Left forelimb (tissue), 1 donor: ENCODE results near the gene HEYL.
A peak's percentile ranks its signal among the peaks of the same experiment; 100 is the strongest.

Experiments used
- DNase-seq: peaks from one replicate; pipeline ENCODE4 v3.0.0-alpha.2; 2018; ENCODE audit warnings: low spot score

The HEYL gene

DNA sequence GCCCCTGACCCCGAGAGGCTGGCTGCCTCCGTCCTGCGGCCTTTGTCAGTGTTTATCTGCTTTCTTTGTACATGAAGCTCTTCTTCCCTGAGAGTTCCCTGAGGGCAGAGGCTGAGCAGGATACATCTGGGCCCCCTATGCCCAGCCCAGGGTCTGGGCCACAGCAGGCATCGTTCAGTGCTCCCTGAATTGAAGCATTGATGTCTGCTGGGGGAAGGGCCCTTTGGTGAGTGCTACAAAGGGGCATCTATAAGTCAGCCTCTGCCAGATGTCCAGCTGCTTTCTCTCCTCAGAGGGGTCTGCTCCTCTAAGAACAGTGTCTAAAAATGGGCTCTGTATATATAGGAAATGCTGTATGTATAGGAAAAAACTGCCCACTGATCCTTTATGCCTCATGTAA lies 2.1 kb downstream of the HEYL start:
- no peak for DNase-seq

- DNase-seq, result no peak
These were observed 3.6 kb downstream of the HEYL start for GRCh38 chr1:39635871-39636210.

- no peak for DNase-seq
These were observed 4.1 kb downstream of the HEYL start for GRCh38 chr1:39635205-39635870.

GRCh38 chr1:39633422-39633821 lies 6.0 kb downstream of the HEYL start:
- DNase-seq, result no peak

DNA sequence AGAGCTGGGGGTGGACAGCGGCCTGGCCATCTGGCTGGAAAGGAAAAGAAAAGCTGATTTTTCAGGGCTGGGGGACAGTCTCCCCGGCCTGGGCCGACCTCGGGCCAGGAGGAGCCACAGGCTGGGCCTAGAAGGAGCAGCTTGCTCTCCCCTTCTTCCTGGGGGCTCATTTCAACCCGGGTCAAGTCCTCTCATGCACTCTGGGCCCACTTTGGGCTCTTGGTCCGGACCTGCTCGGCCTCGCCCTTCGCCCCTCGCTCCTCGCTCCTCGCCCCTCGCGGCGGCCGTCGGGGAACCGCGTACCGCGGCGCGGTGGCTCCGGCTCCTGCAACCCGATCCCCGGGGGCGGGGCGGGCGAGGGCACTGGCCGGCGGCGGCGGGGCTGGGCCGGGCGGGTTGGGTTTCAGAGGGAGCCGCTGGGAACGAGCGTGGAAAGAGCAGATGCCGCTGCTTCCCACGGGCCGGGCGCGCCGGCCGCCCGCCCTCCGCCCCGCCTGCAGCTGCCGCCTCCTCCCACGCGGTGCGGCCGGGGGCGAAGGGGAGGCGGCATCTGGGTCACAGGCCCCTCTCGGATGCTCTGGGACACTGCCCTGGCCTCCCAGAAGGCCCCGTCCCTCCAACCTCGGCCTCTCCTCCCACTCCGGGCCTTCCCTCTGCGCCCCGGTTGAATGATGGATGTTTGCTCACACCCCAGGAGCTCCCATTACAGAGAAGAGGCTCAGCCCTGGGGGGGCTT lies 6.6 kb downstream of the HEYL start:
- DNase-seq, result peak; percentile 81

DNA sequence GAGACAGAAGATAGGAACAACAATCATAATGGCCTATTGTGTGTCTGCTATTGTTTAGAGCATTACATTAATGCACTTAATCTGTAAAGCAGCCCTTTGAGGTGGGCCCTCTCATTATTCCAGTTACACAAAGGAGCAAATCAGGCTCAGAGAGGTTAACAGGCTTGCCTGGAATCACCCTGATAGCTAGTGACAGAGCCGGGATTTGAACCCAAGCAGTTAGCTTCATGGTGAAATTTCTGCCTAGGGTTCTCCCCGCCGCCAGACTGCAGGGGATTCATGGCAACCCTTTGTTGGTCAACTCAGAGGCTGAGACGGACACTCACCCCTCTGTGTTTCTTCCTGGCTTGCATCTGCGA lies 7.1 kb downstream of the HEYL start:
- no peak for DNase-seq

DNA sequence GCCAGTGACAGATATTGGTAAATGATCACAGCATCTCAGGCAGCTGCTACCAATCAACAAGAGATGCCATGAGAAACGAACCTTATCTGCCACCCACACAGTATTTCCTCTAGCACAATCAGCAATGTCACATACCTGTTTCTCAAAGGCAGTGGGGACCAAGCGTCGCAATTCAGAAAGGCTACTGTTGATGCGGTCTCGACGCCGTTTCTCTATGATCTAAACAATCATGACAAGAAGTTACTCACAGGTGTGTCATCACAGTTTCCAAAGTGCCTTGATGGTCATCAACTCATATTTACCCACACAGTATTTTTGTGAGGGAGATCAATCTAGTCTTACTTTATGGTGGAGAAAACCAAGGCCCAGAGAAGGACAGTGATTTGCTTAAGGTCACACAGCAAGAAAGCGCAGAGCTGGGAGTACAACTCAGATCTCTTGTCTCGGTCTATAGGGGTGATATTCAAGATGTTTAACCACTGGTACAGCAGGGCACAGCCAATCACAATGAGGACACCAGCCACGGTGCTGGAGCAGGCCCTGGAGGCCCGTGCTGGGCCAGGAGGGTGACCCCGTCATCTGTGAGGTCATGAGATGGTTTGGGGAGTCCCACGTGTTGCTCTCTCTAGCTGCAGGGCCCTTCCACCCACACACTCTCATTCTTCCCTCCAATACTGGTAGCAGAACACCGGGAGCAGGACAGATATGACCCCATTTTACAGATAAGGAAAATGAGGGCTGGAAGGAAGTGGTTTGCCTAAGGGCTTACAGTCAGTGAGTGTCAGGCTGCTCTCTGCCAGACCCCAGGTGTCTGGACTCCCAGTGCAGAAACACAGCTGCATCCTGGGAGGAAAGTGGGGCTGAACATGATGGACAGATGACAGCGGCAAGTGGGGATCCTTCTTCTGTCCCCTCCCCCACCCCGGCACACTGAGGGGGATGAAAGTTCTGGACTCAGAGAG lies 7.8 kb downstream of the HEYL start:
- no peak for DNase-seq

DNA sequence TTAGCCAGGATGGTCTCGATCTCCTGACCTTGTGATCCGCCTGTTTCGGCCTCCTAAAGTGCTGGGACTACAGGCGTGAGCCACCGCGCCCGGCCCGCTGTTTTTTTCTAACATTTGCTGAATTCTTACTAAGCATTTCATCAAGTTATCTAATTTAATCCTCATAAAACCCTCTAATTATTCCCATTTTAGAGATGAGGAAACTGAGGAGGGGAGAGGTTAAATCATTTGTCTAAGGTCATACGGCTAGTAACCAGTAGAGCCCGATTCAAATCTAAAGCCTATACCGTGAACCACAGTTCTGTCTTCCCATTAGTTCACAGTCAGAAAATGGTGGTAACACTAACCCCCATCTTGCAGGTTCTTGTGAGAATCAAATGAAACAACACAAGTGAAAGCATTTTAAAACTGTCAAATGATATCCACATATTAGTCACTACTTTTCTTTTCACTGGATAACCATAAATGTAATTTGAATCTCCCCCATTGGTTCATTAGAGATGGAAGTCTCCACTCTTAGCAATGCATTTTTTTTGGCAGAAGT lies 10.6 kb downstream of the HEYL start:
- no peak for DNase-seq

- DNase-seq, result no peak
These were observed 12.8 kb downstream of the HEYL start for GRCh38 chr1:39626646-39627045.

DNA sequence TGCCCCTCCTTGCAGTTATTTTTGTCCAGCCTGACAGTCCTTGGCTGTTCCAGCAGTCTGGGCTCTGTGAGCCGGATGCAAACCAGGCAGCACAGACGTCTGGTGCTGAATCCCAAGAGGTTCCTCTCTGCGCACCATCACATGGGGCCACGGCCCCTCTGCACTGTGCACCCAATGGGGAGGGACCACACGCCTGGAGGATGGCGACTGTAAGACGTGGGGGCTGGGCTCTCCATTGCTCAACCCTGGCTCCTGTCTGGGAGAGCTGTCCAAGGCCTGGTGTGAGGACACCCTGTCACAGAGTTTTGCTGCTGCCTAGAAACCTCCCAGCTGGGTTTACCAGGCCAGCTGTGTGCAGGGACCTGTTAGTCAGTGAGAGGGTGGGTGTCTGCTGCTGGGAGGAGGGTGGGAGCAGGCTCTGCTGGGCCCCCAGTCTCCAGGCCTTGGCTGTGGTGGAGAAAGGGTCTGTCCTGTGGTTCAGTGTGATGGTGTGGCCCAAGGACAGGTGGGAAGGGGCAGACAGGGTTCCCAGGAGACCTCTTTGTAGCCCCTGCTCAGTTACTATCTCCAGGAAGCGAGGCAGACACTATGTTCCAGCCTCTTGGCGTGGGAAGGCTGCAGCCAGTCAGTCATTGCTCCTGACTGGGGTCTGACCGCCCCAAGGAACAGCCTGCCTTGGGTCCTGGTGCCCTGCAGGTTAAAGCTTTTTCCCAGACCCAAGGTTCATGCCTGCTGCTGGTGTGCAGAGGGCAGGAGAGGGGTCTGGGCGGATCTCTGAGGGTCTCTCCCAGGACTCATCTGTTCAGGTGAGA lies 13.8 kb downstream of the HEYL start:
- DNase-seq, result no peak

DNA sequence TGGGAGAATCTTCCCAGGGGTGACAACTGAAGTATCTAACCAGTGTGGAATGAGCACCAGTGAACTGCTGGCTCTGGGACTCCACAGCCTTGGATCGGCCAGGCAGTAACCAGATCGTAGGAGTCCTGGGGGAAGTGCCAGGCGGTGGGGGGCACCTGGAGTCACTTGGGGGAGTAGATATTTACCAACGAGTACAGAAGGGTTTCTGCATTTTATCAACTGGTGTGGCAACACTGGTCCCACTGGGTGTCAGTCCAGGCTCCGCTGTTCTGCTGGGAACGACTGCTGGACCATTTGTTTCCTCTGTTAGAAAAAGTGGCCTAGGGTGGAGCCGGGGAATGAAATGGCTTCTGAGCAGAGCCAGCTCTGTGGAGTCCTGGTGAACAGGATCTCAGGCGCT lies 14.4 kb downstream of the HEYL start:
- no peak for DNase-seq

GRCh38 chr1:39623053-39623452 lies 16.4 kb downstream of the HEYL start:
- DNase-seq, result no peak

GRCh38 chr1:39622427-39622826 lies 17.0 kb downstream of the HEYL start:
- no peak for DNase-seq

- DNase-seq, result no peak
These were observed 18.7 kb downstream of the HEYL start for GRCh38 chr1:39620659-39621165.

GRCh38 chr1:39617488-39618049 lies 21.9 kb downstream of the HEYL start:
- no peak for DNase-seq

GRCh38 chr1:39615086-39615673 lies 24.3 kb downstream of the HEYL start:
- DNase-seq, result no peak

DNA sequence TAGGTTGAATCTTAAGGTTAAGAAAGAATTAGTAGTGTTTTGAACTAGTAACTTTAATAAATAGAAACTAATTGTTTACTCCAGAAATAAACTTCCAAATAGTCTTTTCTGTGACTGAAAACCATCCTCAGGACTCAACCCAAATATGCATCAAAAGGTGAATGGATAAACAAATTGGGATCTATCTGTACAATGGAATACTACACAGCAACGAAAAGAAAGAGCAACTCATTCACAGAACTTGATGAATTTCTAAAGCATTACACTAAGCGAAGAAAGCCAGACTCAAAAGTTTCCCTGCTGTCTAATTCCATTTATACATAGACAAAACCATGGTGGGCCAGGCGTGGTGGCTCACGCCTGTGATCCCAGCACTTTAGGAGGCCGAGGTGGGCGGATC lies 25.0 kb downstream of the HEYL start:
- DNase-seq, result no peak

GRCh38 chr1:39613250-39613649 lies 26.2 kb downstream of the HEYL start:
- no peak for DNase-seq

DNA sequence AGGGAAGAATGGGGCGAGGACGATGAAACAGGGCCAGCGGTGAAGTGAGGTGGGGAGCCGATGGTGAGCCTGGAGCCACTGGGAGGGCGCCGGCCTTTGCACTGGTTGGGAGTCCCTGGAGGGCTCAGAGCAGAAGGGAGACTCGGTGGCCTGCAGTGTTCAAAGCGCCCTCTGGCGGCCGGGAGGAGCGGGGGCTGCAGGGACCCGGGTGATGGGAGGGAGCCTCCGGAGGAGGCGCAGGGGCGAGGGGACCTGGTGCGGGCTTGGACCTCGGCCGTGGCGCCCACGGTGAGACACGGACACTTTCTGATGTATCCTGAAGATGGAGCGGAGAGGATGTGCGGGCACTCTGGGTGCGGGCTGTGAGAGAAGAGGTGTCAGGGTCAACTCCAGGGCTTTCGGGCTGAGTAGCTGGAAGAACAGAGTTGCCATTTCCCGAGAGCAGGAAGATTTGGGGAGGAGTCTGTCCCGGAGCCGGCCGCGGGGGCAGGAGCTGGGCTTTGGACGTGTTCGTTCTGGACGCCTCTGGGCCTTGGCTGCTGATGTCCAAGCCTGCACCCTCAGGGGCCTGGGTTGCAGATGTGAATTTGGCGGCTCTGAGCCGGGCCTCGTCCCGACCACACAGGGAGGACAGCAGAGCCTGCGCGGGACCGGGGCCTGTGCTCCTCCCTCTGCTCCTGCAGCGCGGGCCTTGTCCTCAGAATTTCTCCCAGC lies 29.7 kb downstream of the HEYL start:
- DNase-seq, result no peak

GRCh38 chr1:39608921-39609320 lies 30.5 kb downstream of the HEYL start:
- no peak for DNase-seq
